Measurements from ENCODE around the gene AKR1D1. TPM values are rescaled to one million over a fixed set of nuclear protein-coding genes. Genes with fewer than 3 reads are reported as not detected.

Gene AKR1D1
- polyA plus RNA-seq, 4 donors: 24.9 TPM; not detected in 3

- Histone ChIP-seq H3K36me3 (ENCODE audit: control insufficient read depth in 3 of 3, insufficient read depth in 2 of 3, low read depth in 1 of 3, low read length in 3 of 3) (no peaks in the 10 kb centered on the region), H3K9me3 (ENCODE audit: control insufficient read depth in 2 of 2, insufficient read depth in 1 of 2, low read depth in 1 of 2, low read length in 1 of 2) (no peaks in the 10 kb centered on the region), H3K4me1 (ENCODE audit: control insufficient read depth in 3 of 3, insufficient read depth in 2 of 3, low read depth in 1 of 3, low read length in 2 of 3) (peaks cover 0 to 5% (median 0%) of the 10 kb centered on the region in 3 donors), H3K27me3 (ENCODE audit: control insufficient read depth in 3 of 3, insufficient read depth in 3 of 3, low read length in 3 of 3) (no peaks in the 10 kb centered on the region), H3K27ac (ENCODE audit: low read depth in 1 of 3, low read length in 2 of 3) (no peak overlapping the region), H3K4me3 (ENCODE audit: low read depth in 1 of 3, low read length in 3 of 3) (no peak overlapping the region)
- DNase-seq (no peak), FAIRE-seq (no peak)
- WGBS, 3 donors: 89 to 95% (median 93%) methylated on average over 3 of the region's 3 CpGs
Measured at GRCh38 chr7:138154661-138155060, 78.4 kb downstream of the AKR1D1 start.

GRCh38 chr7:138157702-138158101, 81.4 kb downstream of the AKR1D1 start:
- peaks cover 0 to 5% (median 0%) of the 10 kb centered on the region in 3 donors for H3K4me1 ChIP-seq (ENCODE audit: control insufficient read depth in 3 of 3, insufficient read depth in 2 of 3, low read depth in 1 of 3, low read length in 2 of 3)
- no peak overlapping the region for H3K4me3 ChIP-seq (ENCODE audit: low read depth in 1 of 3, low read length in 3 of 3)
- H3K36me3 ChIP-seq (ENCODE audit: control insufficient read depth in 3 of 3, insufficient read depth in 2 of 3, low read depth in 1 of 3, low read length in 3 of 3): no peaks in the 10 kb centered on the region
- DNase-seq: no peak
- no peak overlapping the region for H3K27ac ChIP-seq (ENCODE audit: low read depth in 1 of 3, low read length in 2 of 3)
- H3K9me3 ChIP-seq (ENCODE audit: control insufficient read depth in 2 of 2, insufficient read depth in 1 of 2, low read depth in 1 of 2, low read length in 1 of 2): no peaks in the 10 kb centered on the region
- H3K27me3 ChIP-seq (ENCODE audit: control insufficient read depth in 3 of 3, insufficient read depth in 3 of 3, low read length in 3 of 3): no peaks in the 10 kb centered on the region
- WGBS, 3 donors: 90 to 97% (median 94%) methylated on average over 4 of the region's 4 CpGs
- no peak for FAIRE-seq

- peak in 1 of 2 donors; percentile 34 for DNase-seq
- FAIRE-seq: no peak
- Histone ChIP-seq H3K9me3 (ENCODE audit: control insufficient read depth in 2 of 2, insufficient read depth in 1 of 2, low read depth in 1 of 2, low read length in 1 of 2) (peaks cover 0 to 2% of the 10 kb centered on the region in 2 donors), H3K36me3 (ENCODE audit: control insufficient read depth in 3 of 3, insufficient read depth in 2 of 3, low read depth in 1 of 3, low read length in 3 of 3) (no peaks in the 10 kb centered on the region), H3K27me3 (ENCODE audit: control insufficient read depth in 3 of 3, insufficient read depth in 3 of 3, low read length in 3 of 3) (no peaks in the 10 kb centered on the region), H3K4me1 (ENCODE audit: control insufficient read depth in 3 of 3, insufficient read depth in 2 of 3, low read depth in 1 of 3, low read length in 2 of 3) (peaks cover 0 to 5% (median 0%) of the 10 kb centered on the region in 3 donors), H3K4me3 (ENCODE audit: low read depth in 1 of 3, low read length in 3 of 3) (no peak overlapping the region), H3K27ac (ENCODE audit: low read depth in 1 of 3, low read length in 2 of 3) (no peak overlapping the region)
- 75 to 86% (median 78%) methylated on average over 6 of the region's 6 CpGs for WGBS, 3 donors
Measured at GRCh38 chr7:138158739-138159528, 82.7 kb downstream of the AKR1D1 start.

DNA sequence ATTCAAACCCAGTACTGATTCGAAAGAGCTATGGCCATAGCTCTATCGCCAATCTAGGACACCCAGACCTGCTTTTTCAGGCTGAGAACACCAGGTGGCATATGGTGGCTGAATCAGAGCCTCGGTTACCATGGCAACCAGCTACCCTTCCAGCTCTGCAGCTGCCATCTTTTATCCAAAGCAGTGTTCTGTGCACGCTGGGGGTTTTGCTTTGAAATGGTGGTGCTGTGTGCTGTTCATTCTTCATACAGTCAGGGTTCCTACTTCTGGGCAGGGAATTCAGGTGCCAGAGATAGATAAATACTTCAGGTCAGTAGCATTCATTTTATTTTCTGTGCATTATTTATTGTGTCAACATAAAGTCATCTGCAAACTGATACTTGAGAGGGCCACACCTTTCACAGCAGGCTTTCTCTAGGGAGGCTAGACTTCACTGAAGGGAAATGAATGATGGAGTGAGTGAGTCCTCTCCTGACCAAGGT, 85.4 kb downstream of the AKR1D1 start:
- no peaks in the 10 kb centered on the region for H3K27me3 ChIP-seq (ENCODE audit: control insufficient read depth in 3 of 3, insufficient read depth in 3 of 3, low read length in 3 of 3)
- H3K9me3 ChIP-seq (ENCODE audit: control insufficient read depth in 2 of 2, insufficient read depth in 1 of 2, low read depth in 1 of 2, low read length in 1 of 2): peaks cover 0 to 12% of the 10 kb centered on the region in 2 donors
- no peak overlapping the region for H3K4me3 ChIP-seq (ENCODE audit: low read depth in 1 of 3, low read length in 3 of 3)
- no peak for FAIRE-seq
- 11 to 21% (median 15%) methylated on average over 4 of the region's 4 CpGs for WGBS, 3 donors
- peaks cover 0 to 5% (median 0%) of the 10 kb centered on the region in 3 donors for H3K4me1 ChIP-seq (ENCODE audit: control insufficient read depth in 3 of 3, insufficient read depth in 2 of 3, low read depth in 1 of 3, low read length in 2 of 3)
- H3K27ac ChIP-seq (ENCODE audit: low read depth in 1 of 3, low read length in 2 of 3): no peak overlapping the region
- H3K36me3 ChIP-seq (ENCODE audit: control insufficient read depth in 3 of 3, insufficient read depth in 2 of 3, low read depth in 1 of 3, low read length in 3 of 3): no peaks in the 10 kb centered on the region
- peak; percentile 90 to 91 for DNase-seq

DNA sequence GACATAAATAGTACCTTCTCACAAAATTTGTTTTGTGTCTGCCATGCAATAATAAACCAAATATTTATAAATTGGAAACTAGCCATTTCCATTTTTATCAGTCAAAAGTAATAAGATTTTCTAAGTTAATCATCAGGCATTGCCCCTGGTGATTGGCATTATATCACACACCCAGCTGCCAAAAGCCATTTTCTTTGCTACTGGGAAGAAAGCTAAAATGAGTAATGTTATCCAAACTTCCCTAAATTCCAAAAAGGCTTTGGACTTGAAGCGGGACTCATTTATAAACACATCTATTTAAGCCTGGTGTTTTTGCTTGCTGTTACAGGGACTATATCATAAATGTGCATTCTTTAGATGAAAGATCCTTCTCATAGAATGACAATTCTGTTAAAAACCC, 86.0 kb downstream of the AKR1D1 start:
- no peak overlapping the region for H3K4me3 ChIP-seq (ENCODE audit: low read depth in 1 of 3, low read length in 3 of 3)
- peaks cover 0 to 5% (median 0%) of the 10 kb centered on the region in 3 donors for H3K4me1 ChIP-seq (ENCODE audit: control insufficient read depth in 3 of 3, insufficient read depth in 2 of 3, low read depth in 1 of 3, low read length in 2 of 3)
- H3K27ac ChIP-seq (ENCODE audit: low read depth in 1 of 3, low read length in 2 of 3): no peak overlapping the region
- WGBS, 3 donors: 75 to 100% (median 86%) methylated on average over 1 of the region's 1 CpG
- H3K36me3 ChIP-seq (ENCODE audit: control insufficient read depth in 3 of 3, insufficient read depth in 2 of 3, low read depth in 1 of 3, low read length in 3 of 3): no peaks in the 10 kb centered on the region
- DNase-seq: no peak
- H3K27me3 ChIP-seq (ENCODE audit: control insufficient read depth in 3 of 3, insufficient read depth in 3 of 3, low read length in 3 of 3): no peaks in the 10 kb centered on the region
- peaks cover 0 to 12% of the 10 kb centered on the region in 2 donors for H3K9me3 ChIP-seq (ENCODE audit: control insufficient read depth in 2 of 2, insufficient read depth in 1 of 2, low read depth in 1 of 2, low read length in 1 of 2)
- FAIRE-seq: no peak

- 91 to 94% (median 92%) methylated on average over 1 of the region's 1 CpG for WGBS, 3 donors
- Histone ChIP-seq H3K4me1 (ENCODE audit: control insufficient read depth in 3 of 3, insufficient read depth in 2 of 3, low read depth in 1 of 3, low read length in 2 of 3) (peaks cover 0 to 2% (median 0%) of the 10 kb centered on the region in 3 donors), H3K9me3 (ENCODE audit: control insufficient read depth in 2 of 2, insufficient read depth in 1 of 2, low read depth in 1 of 2, low read length in 1 of 2) (peaks cover 0 to 12% of the 10 kb centered on the region in 2 donors), H3K27me3 (ENCODE audit: control insufficient read depth in 3 of 3, insufficient read depth in 3 of 3, low read length in 3 of 3) (no peaks in the 10 kb centered on the region), H3K4me3 (ENCODE audit: low read depth in 1 of 3, low read length in 3 of 3) (no peak overlapping the region), H3K27ac (ENCODE audit: low read depth in 1 of 3, low read length in 2 of 3) (no peak overlapping the region), H3K36me3 (ENCODE audit: control insufficient read depth in 3 of 3, insufficient read depth in 2 of 3, low read depth in 1 of 3, low read length in 3 of 3) (no peaks in the 10 kb centered on the region)
- DNase-seq: no peak
- no peak for FAIRE-seq
Measured at GRCh38 chr7:138163800-138164199, 87.5 kb downstream of the AKR1D1 start.

DNA sequence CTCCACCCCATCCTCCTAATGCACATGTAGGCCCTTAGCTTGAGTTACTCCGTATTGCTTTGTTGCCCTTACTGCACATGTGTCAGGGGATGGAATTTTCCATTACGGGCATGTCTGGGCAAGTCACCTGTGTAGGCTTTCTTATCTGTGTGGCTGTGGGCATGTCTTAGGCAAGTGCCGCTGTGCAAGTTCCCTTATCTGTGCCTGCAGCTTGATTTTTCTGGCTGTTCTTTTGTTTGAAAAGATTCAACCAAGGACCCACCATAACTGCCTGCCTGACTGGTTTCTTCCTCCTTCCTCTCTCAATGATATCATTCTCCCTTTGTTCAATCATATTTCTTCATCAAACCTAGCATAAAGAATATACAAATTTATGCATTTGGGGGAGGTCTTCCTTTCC, 88.5 kb downstream of the AKR1D1 start:
- DNase-seq (no peak), FAIRE-seq (no peak)
- no peaks in the 10 kb centered on the region for H3K36me3 ChIP-seq (ENCODE audit: control insufficient read depth in 3 of 3, insufficient read depth in 2 of 3, low read depth in 1 of 3, low read length in 3 of 3)
- 86 to 97% (median 86%) methylated on average over 3 of the region's 3 CpGs for WGBS, 3 donors
- no peak overlapping the region for H3K4me3 ChIP-seq (ENCODE audit: low read depth in 1 of 3, low read length in 3 of 3)
- no peaks in the 10 kb centered on the region for H3K4me1 ChIP-seq (ENCODE audit: control insufficient read depth in 3 of 3, insufficient read depth in 2 of 3, low read depth in 1 of 3, low read length in 2 of 3)
- H3K27me3 ChIP-seq (ENCODE audit: control insufficient read depth in 3 of 3, insufficient read depth in 3 of 3, low read length in 3 of 3): no peaks in the 10 kb centered on the region
- peaks cover 0 to 12% of the 10 kb centered on the region in 2 donors for H3K9me3 ChIP-seq (ENCODE audit: control insufficient read depth in 2 of 2, insufficient read depth in 1 of 2, low read depth in 1 of 2, low read length in 1 of 2)
- no peak overlapping the region for H3K27ac ChIP-seq (ENCODE audit: low read depth in 1 of 3, low read length in 2 of 3)

- 81 to 85% (median 81%) methylated on average over 4 of the region's 4 CpGs for WGBS, 3 donors
- DNase-seq: no peak
- no peak for FAIRE-seq
Measured at GRCh38 chr7:138166681-138167080, 90.4 kb downstream of the AKR1D1 start.

More at GRCh38 chr7:138166681-138167080, 90.4 kb downstream of the AKR1D1 start:
- no peaks in the 10 kb centered on the region for H3K27me3 ChIP-seq (ENCODE audit: control insufficient read depth in 3 of 3, insufficient read depth in 3 of 3, low read length in 3 of 3)
- H3K4me3 ChIP-seq (ENCODE audit: low read depth in 1 of 3, low read length in 3 of 3): no peak overlapping the region
- H3K4me1 ChIP-seq (ENCODE audit: control insufficient read depth in 3 of 3, insufficient read depth in 2 of 3, low read depth in 1 of 3, low read length in 2 of 3): no peaks in the 10 kb centered on the region
- H3K9me3 ChIP-seq (ENCODE audit: control insufficient read depth in 2 of 2, insufficient read depth in 1 of 2, low read depth in 1 of 2, low read length in 1 of 2): peaks cover 0 to 12% of the 10 kb centered on the region in 2 donors
- no peaks in the 10 kb centered on the region for H3K36me3 ChIP-seq (ENCODE audit: control insufficient read depth in 3 of 3, insufficient read depth in 2 of 3, low read depth in 1 of 3, low read length in 3 of 3)
- H3K27ac ChIP-seq (ENCODE audit: low read depth in 1 of 3, low read length in 2 of 3): no peak overlapping the region
